HCT116 (cell line): ENCODE data around the gene CAMK2D. TPM values are rescaled to one million over a fixed set of nuclear protein-coding genes. Genes with fewer than 3 reads are reported as not detected.

Experiments used
- ATAC-seq: fragments of 200-7000 bp; cut with Tn5 transposase; 2 replicates; pipeline ENCODE4 v1.9.1; 2020; ENCODE audit warnings: mild to moderate bottlenecking, moderate library complexity
- BruUV-seq: library from RNA; stranded (reverse); fragments of 400-500 nt; replicated peaks from 2 replicates; lab custom pipeline; 2021; lab: Mats Ljungman, UMichigan
- CTCF ChIA-PET: fragments of 300-600 bp; sonication (Branson Sonifier 250); formaldehyde crosslinking; loops from one replicate; lab custom pipeline; 2021; ENCODE audit warnings: antibody characterized with exemption; lab: Charles Lee
- POLR2A ChIA-PET: fragments of 300-600, 350-600 bp; sonication (Branson Sonifier 250); formaldehyde crosslinking; loops from one replicate; lab custom pipeline; 2021; ENCODE audit warnings: antibody characterized with exemption; lab: Charles Lee
- RAD21 ChIA-PET, 2 experiments: fragments of 300-600 bp; sonication (Branson Sonifier 250); formaldehyde crosslinking; loops; one replicate each; lab custom pipeline; 2023; ENCODE audit warnings: low total read pairs in 2 of 2; ENCODE audit not compliant: uncharacterized antibody in 2 of 2, unreplicated experiment in 2 of 2, low non-redundant PET in 1 of 2; lab: Charles Lee
- DNase-seq: peaks from one replicate; pipeline ENCODE4 v3.0.0-alpha.2; 2010; ENCODE audit warnings: low read depth, low spot score
- H2AFZ ChIP-seq: fragments of 200-600 bp; shearing (Covaris generic), sonication (generic); 2 replicates; pipeline ENCODE4 v1.6.1; 2017; ENCODE audit warnings: low read depth, mixed run types, mixed read lengths, antibody characterized with exemption, low read length; ENCODE audit not compliant: poor library complexity, severe bottlenecking
- H3K27ac ChIP-seq: 2 replicates; pipeline ENCODE4 v1.5.1; 2012; ENCODE audit warnings: low read depth, low read length
- H3K27me3 ChIP-seq: fragments of 200-600 bp; sonication (generic); 2 replicates; pipeline ENCODE4 v1.6.1; 2016; ENCODE audit warnings: mixed run types, low read length, mixed read lengths; ENCODE audit not compliant: insufficient read depth
- H3K36me3 ChIP-seq, 2 experiments: fragments of 200-500 bp in 1 of 2; fragments of 200-600 bp in 1 of 2; sonication (Bioruptor generic) in 1 of 2; sonication (generic) in 1 of 2; 2 replicates each; pipeline versions ENCODE4 v1.5.1 to v1.6.1; 2014 to 2016; ENCODE audit warnings: low read length in 2 of 2, inconsistent platforms in 1 of 2, mixed read lengths in 1 of 2, mixed run types in 1 of 2; ENCODE audit not compliant: insufficient read depth in 2 of 2, control insufficient read depth in 1 of 2
- H3K4me1 ChIP-seq, 2 experiments: fragments of 200-600 bp in 1 of 2; sonication (generic) in 1 of 2; 2 replicates each; pipeline versions ENCODE4 v1.5.1 to v1.6.1; 2012 to 2017; ENCODE audit warnings: low read length in 2 of 2, inconsistent platforms in 1 of 2, mild to moderate bottlenecking in 1 of 2, mixed read lengths in 1 of 2, mixed run types in 1 of 2, moderate library complexity in 1 of 2; ENCODE audit not compliant: insufficient read depth in 2 of 2, control insufficient read depth in 1 of 2
- H3K4me2 ChIP-seq: fragments of 200-600 bp; sonication (generic); 2 replicates; pipeline ENCODE4 v1.6.1; 2017; ENCODE audit warnings: mixed run types, low read length, mixed read lengths
- H3K4me3 ChIP-seq, 2 experiments: fragments of 200-600 bp in 1 of 2; sonication (generic) in 1 of 2; replicated peaks in 1 of 2; 2 replicates each; pipeline ENCODE4 v1.5.1; 2011 to 2016; ENCODE audit warnings: low read length in 2 of 2, control low read depth in 1 of 2, low read depth in 1 of 2, mild to moderate bottlenecking in 1 of 2, mixed read lengths in 1 of 2, mixed run types in 1 of 2
- H3K79me2 ChIP-seq: fragments of 200-600 bp; sonication (generic); 2 replicates; pipeline ENCODE4 v1.6.1; 2017; ENCODE audit warnings: mild to moderate bottlenecking, mixed run types, low read length, moderate library complexity, mixed read lengths; ENCODE audit not compliant: insufficient read depth
- H3K9ac ChIP-seq: fragments of 200-600 bp; sonication (generic); 2 replicates; pipeline ENCODE4 v1.6.1; 2016; ENCODE audit warnings: low read length, mixed read lengths
- H3K9me2 ChIP-seq: fragments of 200-600 bp; sonication (generic), shearing (Covaris generic); 2 replicates; pipeline ENCODE4 v1.6.1; 2017; ENCODE audit warnings: mixed run types, mild to moderate bottlenecking, moderate library complexity; ENCODE audit not compliant: insufficient read depth
- H3K9me3 ChIP-seq, 2 experiments: fragments of 200-500 bp in 1 of 2; fragments of 200-600 bp in 1 of 2; sonication (Bioruptor generic) in 1 of 2; sonication (generic) in 1 of 2; 2 replicates each; pipeline ENCODE4 v1.6.1; 2014 to 2017; ENCODE audit warnings: low read length in 2 of 2, mixed read lengths in 2 of 2, inconsistent platforms in 1 of 2, low read depth in 1 of 2, mild to moderate bottlenecking in 1 of 2, mixed run types in 1 of 2, moderate library complexity in 1 of 2; ENCODE audit not compliant: control insufficient read depth in 1 of 2, insufficient read depth in 1 of 2
- H4K20me1 ChIP-seq: fragments of 200-600 bp; sonication (generic), shearing (Covaris generic); 2 replicates; pipeline ENCODE4 v1.6.1; 2017; ENCODE audit warnings: mixed run types, mild to moderate bottlenecking, moderate library complexity; ENCODE audit not compliant: insufficient read depth
- CBX3 ChIP-seq: IDR thresholded peaks from 2 replicates; pipeline ENCODE4 v1.6.1; 2012; ENCODE audit warnings: low read depth
- CEBPB ChIP-seq: IDR thresholded peaks from 2 replicates; pipeline ENCODE4 v1.6.1; 2012; ENCODE audit warnings: low read depth
- EGR1 ChIP-seq: IDR thresholded peaks from 2 replicates; pipeline ENCODE4 v1.6.1; 2012; ENCODE audit warnings: low read depth
- ELF1 ChIP-seq: IDR thresholded peaks from 2 replicates; pipeline ENCODE4 v1.6.1; 2012; ENCODE audit warnings: low read depth, borderline replicate concordance
- EZH2 ChIP-seq: fragments of 200-600 bp; sonication (generic); IDR thresholded peaks from 2 replicates; pipeline ENCODE4 v1.6.1; 2017; ENCODE audit warnings: antibody characterized with exemption, mixed run types
- EZH2phosphoT487 ChIP-seq: fragments of 200-600 bp; IDR thresholded peaks from 2 replicates; pipeline ENCODE4 v1.6.1; 2018; ENCODE audit warnings: antibody characterized with exemption, borderline replicate concordance
- FOSL1 ChIP-seq: IDR thresholded peaks from 2 replicates; pipeline ENCODE4 v1.6.1; 2012; ENCODE audit warnings: low read depth
- JUND ChIP-seq: IDR thresholded peaks from 2 replicates; pipeline ENCODE4 v1.6.1; 2012
- POLR2A ChIP-seq: IDR thresholded peaks from 2 replicates; pipeline ENCODE4 v1.7.0; 2011; ENCODE audit warnings: borderline replicate concordance; ENCODE audit not compliant: insufficient read depth, insufficient read length; ENCODE audit errors: extremely low read depth
- POLR2AphosphoS5 ChIP-seq: IDR thresholded peaks from 2 replicates; pipeline ENCODE4 v1.6.1; 2011; ENCODE audit warnings: mild to moderate bottlenecking, low read depth, low read length, moderate library complexity
- SIN3A ChIP-seq: IDR thresholded peaks from 2 replicates; pipeline ENCODE4 v1.6.1; 2012; ENCODE audit warnings: low read depth
- TCF7L2 ChIP-seq: IDR thresholded peaks from 2 replicates; pipeline ENCODE4 v1.7.0; 2011; ENCODE audit warnings: borderline replicate concordance, inconsistent platforms; ENCODE audit not compliant: insufficient read depth, insufficient read length; ENCODE audit errors: extremely low read depth
- YY1 ChIP-seq: IDR thresholded peaks from 2 replicates; pipeline ENCODE4 v1.6.1; 2011; ENCODE audit warnings: low read length, low read depth, moderate library complexity, mild to moderate bottlenecking; ENCODE audit not compliant: insufficient replicate concordance; ENCODE audit errors: extremely low read depth
- ZNF274 ChIP-seq: fragments of 200-500 bp; sonication (Bioruptor generic); IDR thresholded peaks from 2 replicates; pipeline ENCODE4 v1.6.1; 2014; ENCODE audit warnings: mild to moderate bottlenecking, low read depth, low read length, inconsistent platforms
- intact Hi-C: fragments of 100-400 bp; cut with micrococcal nuclease; formaldehyde crosslinking; loops from 2 replicates; pipeline ENCODE4 v1.10.0; 2022
- total RNA-seq: library from RNA; stranded (reverse); gene quantifications from one replicate; pipeline ENCODE4 v1.2.1, GENCODE V29; 2021; ENCODE audit not compliant: unreplicated experiment
- TF ChIP-seq, protein P1 (sequence below), 3 experiments: fragments of 200-600 bp in 1 of 3; sonication (generic) in 1 of 3; IDR thresholded peaks in 2 of 3; conservative IDR thresholded peaks in 1 of 3; 2 replicates each; pipeline ENCODE4 v1.5.1; 2012 to 2017; ENCODE audit warnings: low read depth in 2 of 3, low read length in 2 of 3, antibody characterized with exemption in 1 of 3, borderline replicate concordance in 1 of 3, control low read depth in 1 of 3, mild to moderate bottlenecking in 1 of 3, mixed read lengths in 1 of 3, mixed run types in 1 of 3, moderate library complexity in 1 of 3; ENCODE audit not compliant: insufficient read depth in 1 of 3
- TF ChIP-seq, protein P2 (sequence below): IDR thresholded peaks from 2 replicates; pipeline ENCODE4 v1.6.1; 2012

The CAMK2D gene
- total RNA-seq, 1 experiment from 2014 or later = 67.0 TPM

DNA sequence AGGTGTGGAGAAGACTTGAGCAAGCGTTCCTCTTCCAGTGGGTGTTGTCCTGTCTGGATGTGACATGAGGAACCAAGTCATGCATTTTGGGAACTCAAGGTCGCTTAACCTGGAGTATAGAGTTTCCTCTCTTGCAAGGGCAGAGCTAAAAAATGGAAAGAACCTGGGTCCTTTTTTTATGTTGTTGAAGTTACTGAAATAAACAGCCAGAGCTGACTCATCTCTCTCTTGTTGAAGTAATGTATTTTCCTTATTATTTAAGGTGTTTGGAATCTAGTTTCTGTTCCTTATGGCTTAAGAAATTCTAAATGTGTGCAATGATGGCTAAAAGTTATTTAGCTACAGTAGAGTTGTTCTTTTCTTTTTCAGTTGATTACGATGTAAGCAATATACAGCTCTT, 314.5 kb downstream of the CAMK2D start:
- POLR2A ChIA-PET = interaction anchor here (0.7 to 1.9 kb wide), 3 partner anchors 16 to 309 kb away, joined by 5 to 13 read pairs (median 6); no protein-coding TSS in a partner anchor
- intact Hi-C loops = loop anchor here (5.0 kb wide), 1 partner anchor 315 kb away; the partner anchor contains the start of gene CAMK2D
- peak overlapping the region; percentile 88 for H3K27ac ChIP-seq
- RAD21 ChIA-PET = interaction anchor here in 1 of 2 experiments (0.6 kb wide), 1 partner anchor 21 kb away, joined by 3 read pairs; no protein-coding TSS in a partner anchor
- CTCF ChIA-PET = interaction anchor here (1.5 kb wide), 1 partner anchor 52 kb away, joined by 4 read pairs; no protein-coding TSS in a partner anchor
- H3K4me2 ChIP-seq = peak overlapping the region; percentile 68
- no peaks in the 10 kb centered on the region for H3K9me3 ChIP-seq
- peaks cover 50 to 66% of the 10 kb centered on the region in 2 experiments for H3K4me1 ChIP-seq
- no peaks in the 10 kb centered on the region for H3K36me3 ChIP-seq
- H3K4me3 ChIP-seq = no peak overlapping the region
- H3K27me3 ChIP-seq = no peaks in the 10 kb centered on the region
- TF ChIP-seq ZNF274 (no peak), JUND (0 out of 2 replicates have a peak, but pooled peaks have one; percentile 25), CBX3 (0 out of 2 replicates have a peak, but pooled peaks have one; percentile 31), FOSL1 (no peak), POLR2A (no peak), CEBPB (no peak)
- TF ChIP-seq, protein P1, sequence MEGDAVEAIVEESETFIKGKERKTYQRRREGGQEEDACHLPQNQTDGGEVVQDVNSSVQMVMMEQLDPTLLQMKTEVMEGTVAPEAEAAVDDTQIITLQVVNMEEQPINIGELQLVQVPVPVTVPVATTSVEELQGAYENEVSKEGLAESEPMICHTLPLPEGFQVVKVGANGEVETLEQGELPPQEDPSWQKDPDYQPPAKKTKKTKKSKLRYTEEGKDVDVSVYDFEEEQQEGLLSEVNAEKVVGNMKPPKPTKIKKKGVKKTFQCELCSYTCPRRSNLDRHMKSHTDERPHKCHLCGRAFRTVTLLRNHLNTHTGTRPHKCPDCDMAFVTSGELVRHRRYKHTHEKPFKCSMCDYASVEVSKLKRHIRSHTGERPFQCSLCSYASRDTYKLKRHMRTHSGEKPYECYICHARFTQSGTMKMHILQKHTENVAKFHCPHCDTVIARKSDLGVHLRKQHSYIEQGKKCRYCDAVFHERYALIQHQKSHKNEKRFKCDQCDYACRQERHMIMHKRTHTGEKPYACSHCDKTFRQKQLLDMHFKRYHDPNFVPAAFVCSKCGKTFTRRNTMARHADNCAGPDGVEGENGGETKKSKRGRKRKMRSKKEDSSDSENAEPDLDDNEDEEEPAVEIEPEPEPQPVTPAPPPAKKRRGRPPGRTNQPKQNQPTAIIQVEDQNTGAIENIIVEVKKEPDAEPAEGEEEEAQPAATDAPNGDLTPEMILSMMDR (IDR thresholded peaks at IDR 0.05 in 2 of 3, conservative IDR thresholded peaks at IDR 0.05 in 1 of 3; ENCODE audit: borderline replicate concordance in 1 of 3, insufficient read depth in 1 of 3, low read depth in 2 of 3, low read length in 2 of 3) = no peak
- TF ChIP-seq, all 23 proteins: peak for 2
- no TSS peak for BruUV-seq
- Histone ChIP-seq H3K9me2 (no peaks in the 10 kb centered on the region), H3K79me2 (no peaks in the 10 kb centered on the region), H4K20me1 (no peaks in the 10 kb centered on the region), H2AFZ (no peak overlapping the region), H3K9ac (peak overlapping the region; percentile 56)
- DNase-seq = no peak
- ATAC-seq = no peak

DNA sequence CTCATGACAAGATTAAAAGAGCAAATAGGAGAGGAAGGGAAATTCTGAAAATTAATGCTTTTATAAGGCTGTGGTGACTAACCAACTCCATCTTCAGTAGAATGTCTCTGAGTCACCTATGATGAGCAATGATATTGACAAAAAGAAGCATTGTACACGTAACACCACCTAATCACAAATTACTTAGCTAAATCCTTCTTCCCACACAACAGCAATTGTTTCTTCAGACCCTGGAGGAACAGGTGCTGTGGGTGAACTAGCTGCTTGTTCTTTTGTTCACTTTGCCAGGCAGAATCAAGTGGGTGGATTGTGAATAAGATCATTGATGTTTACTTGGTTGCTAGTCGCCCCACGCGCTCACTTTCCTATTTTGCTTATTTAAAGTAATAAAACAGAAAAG, 315.5 kb downstream of the CAMK2D start:
- Histone ChIP-seq H4K20me1 (no peaks in the 10 kb centered on the region), H3K36me3 (no peaks in the 10 kb centered on the region), H3K4me3 (peak overlapping the region in 1 of 2 experiments; percentile 21; a peak in 2 of 4 replicates), H3K4me2 (peak overlapping the region; percentile 68), H2AFZ (peak overlapping the region; percentile 58), H3K27me3 (no peaks in the 10 kb centered on the region), H3K9me2 (no peaks in the 10 kb centered on the region), H3K27ac (peak overlapping the region; percentile 88), H3K9me3 (no peaks in the 10 kb centered on the region), H3K4me1 (peaks cover 53 to 72% of the 10 kb centered on the region in 2 experiments), H3K9ac (peak overlapping the region; percentile 56), H3K79me2 (no peaks in the 10 kb centered on the region)
- BruUV-seq = no TSS peak
- intact Hi-C loops = loop anchor here (1.0 to 5.0 kb wide), 2 partner anchors 22 to 316 kb away; partner anchors contain the start of gene CAMK2D
- peak; percentile 80 for ATAC-seq
- DNase-seq = peak; percentile 98
- RAD21 ChIA-PET = no interaction called here
- POLR2A ChIA-PET = interaction anchor here (0.7 to 1.9 kb wide), 5 partner anchors 12 to 102 kb away, joined by 3 to 13 read pairs (median 6); no protein-coding TSS in a partner anchor
- CTCF ChIA-PET = interaction anchor here (1.0 to 1.5 kb wide), 2 partner anchors 51 to 102 kb away, joined by 3 to 4 read pairs; no protein-coding TSS in a partner anchor
- TF ChIP-seq EGR1 = peak; percentile 82
- TF ChIP-seq CEBPB = peak; percentile 94
- TF ChIP-seq JUND = peak; percentile 98
- no peak for TF ChIP-seq ELF1
- peak; percentile 25 for TF ChIP-seq YY1
- no peak for TF ChIP-seq EZH2phosphoT487
- TF ChIP-seq, protein P2, sequence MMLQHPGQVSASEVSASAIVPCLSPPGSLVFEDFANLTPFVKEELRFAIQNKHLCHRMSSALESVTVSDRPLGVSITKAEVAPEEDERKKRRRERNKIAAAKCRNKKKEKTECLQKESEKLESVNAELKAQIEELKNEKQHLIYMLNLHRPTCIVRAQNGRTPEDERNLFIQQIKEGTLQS = peak; percentile 89
- no peak; the same call in 1 of the 2 replicates for TF ChIP-seq SIN3A
- peak; percentile 75 for TF ChIP-seq POLR2AphosphoS5
- peak; percentile 23 for TF ChIP-seq TCF7L2
- no peak for TF ChIP-seq EZH2
- peak; percentile 95 for TF ChIP-seq CBX3
